ENCODE data around the gene NAA80.
"Not testable (repeated sequence)": the region's sequence is repeated elsewhere in the genome, so short reads cannot be mapped to it uniquely, and the experiment has no call there.

Gene NAA80

GRCh38 chr3:50312041-50312440 is 12.8 kb upstream of the NAA80 start:
- DNase-seq = not testable (repeated sequence)

GRCh38 chr3:50304601-50305000 is 5.4 kb upstream of the NAA80 start:
- no peak for DNase-seq

- DNase-seq = no peak
Measured at GRCh38 chr3:50303013-50303815, 4.0 kb upstream of the NAA80 start, which contains the start of gene HYAL1. Gene HYAL1, minus strand, starts transcription at chr3:50303574. Its CDS starts 618 bp downstream, at chr3:50302956.

- DNase-seq = no peak
Measured at GRCh38 chr3:50302095-50303012, 3.1 kb upstream of the NAA80 start.

GRCh38 chr3:50300681-50301254 is 1.6 kb upstream of the NAA80 start:
- DNase-seq = no peak

GRCh38 chr3:50299929-50300680 is 900 bp upstream of the NAA80 start:
- peak; percentile 1 for DNase-seq

GRCh38 chr3:50299638-50299928 is 378 bp upstream of the NAA80 start:
- no peak for DNase-seq

- no peak for DNase-seq
Measured at GRCh38 chr3:50297896-50298725, 1.1 kb downstream of the NAA80 start.

GRCh38 chr3:50297384-50297775 is 1.8 kb downstream of the NAA80 start:
- no peak for DNase-seq

GRCh38 chr3:50296721-50297383 is 2.4 kb downstream of the NAA80 start:
- DNase-seq = no peak

DNA sequence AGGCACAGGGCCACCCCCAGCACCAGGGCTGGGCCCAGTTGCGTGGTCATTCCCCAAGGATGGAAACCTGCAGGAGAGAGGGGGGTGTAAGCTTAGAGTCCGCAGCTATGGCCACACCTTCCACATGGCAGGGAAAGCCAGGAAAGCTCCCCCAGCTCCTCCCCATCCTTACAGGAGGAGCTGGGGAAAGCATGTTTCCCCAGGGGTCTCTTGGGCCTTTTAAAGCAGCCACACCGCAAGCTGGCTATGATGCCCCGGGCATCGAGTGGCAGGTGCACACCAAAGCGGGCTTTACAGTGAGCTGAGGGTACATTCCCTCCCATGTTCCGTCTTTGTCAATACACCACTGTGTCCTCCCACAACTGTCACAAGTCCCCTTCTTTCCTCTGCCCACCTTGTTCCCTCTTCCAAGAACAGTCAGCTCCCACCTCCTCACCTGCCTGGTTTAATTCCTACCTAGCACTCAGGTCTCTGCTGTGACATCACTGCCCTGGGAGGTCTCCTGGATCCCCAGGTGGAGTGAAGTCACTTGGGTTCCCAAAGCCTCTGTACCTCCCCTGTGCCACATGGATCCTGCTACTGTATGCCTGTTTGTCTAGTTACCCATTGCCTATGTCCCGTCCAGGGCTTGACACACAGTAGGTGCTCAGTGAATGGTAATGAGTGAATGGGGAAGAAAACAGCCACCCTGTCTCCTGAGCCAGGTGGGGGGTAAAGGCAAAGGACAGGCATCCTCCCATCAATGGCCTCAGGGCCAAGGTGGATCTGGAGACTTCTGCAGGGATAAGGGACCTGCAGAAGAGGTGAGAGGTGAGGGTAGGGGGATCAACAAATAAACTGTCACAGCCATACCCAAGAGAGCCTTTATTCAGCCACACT is 3.4 kb downstream of the NAA80 start:
- DNase-seq = no peak

- DNase-seq = no peak
Measured at GRCh38 chr3:50294492-50295403, 4.5 kb downstream of the NAA80 start.

DNA sequence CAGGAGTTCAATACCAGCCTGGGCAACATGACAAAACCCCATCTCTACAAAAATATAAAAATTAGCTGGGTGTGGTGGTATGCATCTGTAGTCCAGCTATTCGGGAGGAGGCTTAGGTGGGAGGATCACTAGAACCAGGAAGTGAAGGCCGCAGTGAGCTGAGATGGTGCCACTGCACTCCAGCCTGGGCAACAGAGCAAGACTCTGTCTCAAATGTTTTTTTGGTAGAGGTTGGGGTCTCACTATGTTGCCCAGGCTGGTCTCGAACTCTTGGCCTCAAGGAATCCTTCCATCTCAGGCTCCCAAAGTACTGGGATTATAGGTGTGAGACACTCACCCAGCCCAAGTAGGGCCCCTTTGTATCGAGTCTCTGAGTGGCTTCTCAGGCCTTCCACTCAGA is 5.1 kb downstream of the NAA80 start:
- no peak for DNase-seq

DNA sequence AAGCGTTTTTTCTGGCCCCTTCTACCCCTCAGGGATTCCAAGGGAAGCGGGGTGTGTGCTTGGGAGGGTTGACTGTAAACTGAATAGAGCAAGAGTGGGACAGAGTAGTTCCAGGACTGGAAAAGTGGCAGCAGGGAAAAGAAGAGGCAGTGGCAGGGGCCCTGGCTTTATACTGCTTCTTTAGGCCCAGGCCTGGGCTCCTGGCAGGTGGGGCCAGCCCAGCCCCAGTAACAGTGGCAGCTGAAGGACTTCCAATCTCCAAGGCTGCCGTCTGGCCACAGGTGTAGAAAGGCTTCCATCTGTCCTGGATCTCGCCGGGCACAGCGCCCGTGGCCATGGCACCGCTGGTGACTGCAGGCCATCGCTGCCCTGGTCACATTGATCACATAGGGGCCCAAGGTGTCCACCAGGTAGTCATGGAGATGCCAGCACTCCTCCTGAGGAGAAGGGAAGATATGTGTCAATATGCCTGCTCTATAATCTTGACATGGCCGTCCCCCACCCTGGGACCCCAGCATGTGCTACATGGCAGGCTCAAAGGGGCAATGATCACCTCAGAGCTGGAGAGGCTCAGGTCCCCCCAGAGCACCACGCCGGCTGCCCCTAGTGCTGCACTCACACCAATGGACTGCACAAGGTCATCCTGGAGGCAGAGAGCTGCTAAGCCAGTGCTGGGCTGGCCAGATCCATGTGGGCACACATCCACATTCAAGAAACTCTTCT is 6.0 kb downstream of the NAA80 start:
- no peak for DNase-seq

- peak; percentile 97 for DNase-seq
Measured at GRCh38 chr3:50292159-50293078, 6.8 kb downstream of the NAA80 start, which contains the start of gene IFRD2. Gene IFRD2, minus strand, starts transcription at chr3:50292429. Its CDS starts 155 bp downstream, at chr3:50292274.

- no peak for DNase-seq
Measured at GRCh38 chr3:50290161-50290641, 9.0 kb downstream of the NAA80 start.

GRCh38 chr3:50289130-50289529 is 10.1 kb downstream of the NAA80 start:
- no peak for DNase-seq
